H9 (cell line): ENCODE measurements around the gene NINL. TPM values are rescaled to one million over a fixed set of nuclear protein-coding genes. Genes with fewer than 3 reads are reported as not detected.

ENCODE experiments used
- DNase-seq: peaks from one replicate; pipeline ENCODE4 v3.0.0-alpha.2; 2017
- H2AFZ ChIP-seq: one replicate; pipeline ENCODE4 v1.6.1; 2013; ENCODE audit warnings: mild to moderate bottlenecking, low read length, control low read depth, moderate library complexity
- H2AK5ac ChIP-seq: 2 replicates; pipeline ENCODE4 v1.6.1; 2013; ENCODE audit warnings: low read length, control low read depth, mixed read lengths; ENCODE audit not compliant: insufficient read length
- H2BK120ac ChIP-seq: one replicate; pipeline ENCODE4 v1.6.1; 2013; ENCODE audit warnings: low read depth, mild to moderate bottlenecking, low read length, control low read depth, inconsistent platforms; ENCODE audit not compliant: poor library complexity, severe bottlenecking
- H2BK12ac ChIP-seq: 2 replicates; pipeline ENCODE4 v1.6.1; 2013; ENCODE audit warnings: low read length, control low read depth, mixed read lengths, low read depth; ENCODE audit not compliant: insufficient read length
- H2BK15ac ChIP-seq: 2 replicates; pipeline ENCODE4 v1.6.1; 2013; ENCODE audit warnings: low read depth, low read length, control low read depth
- H2BK20ac ChIP-seq: one replicate; pipeline ENCODE4 v1.6.1; 2013; ENCODE audit warnings: low read depth, mild to moderate bottlenecking, low read length, control low read depth, inconsistent platforms; ENCODE audit not compliant: poor library complexity, severe bottlenecking
- H2BK5ac ChIP-seq: 2 replicates; pipeline ENCODE4 v1.6.1; 2013; ENCODE audit warnings: low read length, control low read depth, mixed read lengths; ENCODE audit not compliant: insufficient read length
- H3K14ac ChIP-seq: 2 replicates; pipeline ENCODE4 v1.6.1; 2013; ENCODE audit warnings: low read length, control low read depth; ENCODE audit not compliant: insufficient read depth
- H3K18ac ChIP-seq: 2 replicates; pipeline ENCODE4 v1.6.1; 2013; ENCODE audit warnings: low read depth, mild to moderate bottlenecking, mixed read lengths, low read length, control low read depth; ENCODE audit not compliant: insufficient read length
- H3K23ac ChIP-seq: 2 replicates; pipeline ENCODE4 v1.6.1; 2013; ENCODE audit warnings: low read length, control low read depth, mixed read lengths, low read depth; ENCODE audit not compliant: insufficient read length
- H3K23me2 ChIP-seq: 2 replicates; pipeline ENCODE4 v1.6.1; 2013; ENCODE audit warnings: low read depth, mild to moderate bottlenecking, mixed read lengths, low read length, control low read depth; ENCODE audit not compliant: insufficient read length, poor library complexity, severe bottlenecking
- H3K27ac ChIP-seq: 2 replicates; pipeline ENCODE4 v1.5.1; 2013; ENCODE audit warnings: low read length, control low read depth, mixed read lengths, low read depth; ENCODE audit not compliant: insufficient read length
- H3K27me3 ChIP-seq: 2 replicates; pipeline ENCODE4 v1.6.1; 2013; ENCODE audit warnings: low read length, control low read depth, inconsistent platforms; ENCODE audit not compliant: insufficient read depth
- H3K4ac ChIP-seq: 2 replicates; pipeline ENCODE4 v1.6.1; 2013; ENCODE audit warnings: low read depth, mild to moderate bottlenecking, control low read depth, inconsistent platforms, low read length, moderate library complexity
- H3K4me1 ChIP-seq: 2 replicates; pipeline ENCODE4 v1.6.1; 2013; ENCODE audit warnings: low read length, control low read depth, inconsistent platforms; ENCODE audit not compliant: insufficient read depth
- H3K4me2 ChIP-seq: 2 replicates; pipeline ENCODE4 v1.6.1; 2013; ENCODE audit warnings: low read length, control low read depth, mixed read lengths; ENCODE audit not compliant: insufficient read length, insufficient read depth
- H3K56ac ChIP-seq: 2 replicates; pipeline ENCODE4 v1.6.1; 2013; ENCODE audit warnings: low read depth, mild to moderate bottlenecking, mixed read lengths, low read length, control low read depth; ENCODE audit not compliant: insufficient read length
- H3K79me1 ChIP-seq: 2 replicates; pipeline ENCODE4 v1.6.1; 2013; ENCODE audit warnings: low read depth, mild to moderate bottlenecking, moderate library complexity, low read length, control low read depth, inconsistent platforms; ENCODE audit not compliant: insufficient read depth, poor library complexity, severe bottlenecking
- H3K79me2 ChIP-seq: 2 replicates; pipeline ENCODE4 v1.6.1; 2013; ENCODE audit warnings: low read length, control low read depth, inconsistent platforms; ENCODE audit not compliant: insufficient read depth
- H3K9ac ChIP-seq: 2 replicates; pipeline ENCODE4 v1.6.1; 2013; ENCODE audit warnings: low read length, control low read depth, mixed read lengths; ENCODE audit not compliant: insufficient read length; ENCODE audit errors: extremely low read depth
- H3K9me3 ChIP-seq: one replicate; pipeline ENCODE4 v1.6.1; 2013; ENCODE audit warnings: low read depth, low read length, inconsistent platforms; ENCODE audit not compliant: control insufficient read depth
- H3T11ph ChIP-seq: one replicate; pipeline ENCODE4 v1.6.1; 2013; ENCODE audit warnings: mild to moderate bottlenecking, low read length, control low read depth, inconsistent platforms
- H4K20me1 ChIP-seq: one replicate; pipeline ENCODE4 v1.6.1; 2013; ENCODE audit not compliant: control insufficient read depth, insufficient read length, insufficient read depth
- H4K5ac ChIP-seq: 2 replicates; pipeline ENCODE4 v1.6.1; 2013; ENCODE audit warnings: low read depth, mild to moderate bottlenecking, mixed read lengths, low read length, control low read depth; ENCODE audit not compliant: insufficient read length
- H4K8ac ChIP-seq: replicated peaks from 2 replicates; pipeline ENCODE4 v1.6.1; 2013; ENCODE audit warnings: low read length, control low read depth, mixed read lengths, low read depth; ENCODE audit not compliant: insufficient read length
- H4K91ac ChIP-seq: 2 replicates; pipeline ENCODE4 v1.6.1; 2013; ENCODE audit warnings: low read depth, mild to moderate bottlenecking, moderate library complexity, mixed read lengths, low read length, control low read depth; ENCODE audit not compliant: insufficient read length
- H3K27ac Mint-ChIP-seq, 3 experiments: 2 replicates in 2 of 3; 3 replicates in 1 of 3; pipeline ENCODE4 v1.8.0; 2020 to 2021; ENCODE audit warnings: mixed read lengths in 3 of 3, mild to moderate bottlenecking in 1 of 3, moderate library complexity in 1 of 3
- H3K27me3 Mint-ChIP-seq: 2 replicates; pipeline ENCODE4 v1.8.0; 2021; ENCODE audit warnings: low read depth, mild to moderate bottlenecking, moderate library complexity, mixed read lengths
- H3K36me3 Mint-ChIP-seq, 3 experiments: 2 replicates in 2 of 3; 3 replicates in 1 of 3; pipeline ENCODE4 v1.8.0; 2020 to 2021; ENCODE audit warnings: low read depth in 3 of 3, mixed read lengths in 3 of 3; ENCODE audit not compliant: insufficient read depth in 1 of 3
- H3K4me1 Mint-ChIP-seq, 2 experiments: 2 replicates each; pipeline ENCODE4 v1.8.0; 2020; ENCODE audit warnings: mixed read lengths in 2 of 2
- H3K4me3 Mint-ChIP-seq, 2 experiments: 2 replicates in 1 of 2; 3 replicates in 1 of 2; pipeline ENCODE4 v1.8.0; 2020 to 2021; ENCODE audit warnings: mild to moderate bottlenecking in 2 of 2, mixed read lengths in 2 of 2, moderate library complexity in 1 of 2
- H3K9me3 Mint-ChIP-seq, 2 experiments: 2 replicates in 1 of 2; 3 replicates in 1 of 2; pipeline ENCODE4 v1.8.0; 2020; ENCODE audit warnings: mild to moderate bottlenecking in 2 of 2, mixed read lengths in 2 of 2, moderate library complexity in 1 of 2
- CTCF ChIP-seq: fragments of 200-600 bp; sonication (generic); conservative IDR thresholded peaks from 3 replicates; pipeline ENCODE4 v1.8.0; 2021; ENCODE audit warnings: antibody characterized with exemption, mild to moderate bottlenecking
- WGBS: extraction: QIAGEN DNeasy Blood & Tissue Kit; methylation state at CpG from one replicate; pipeline ENCODE4 v1.1.7; 2013; ENCODE audit warnings: missing lambda C conversion rate, low lambda C conversion rate, mixed read lengths; ENCODE audit not compliant: insufficient read length; ENCODE audit errors: extremely low coverage; 5-methylcytosine and 5-hydroxymethylcytosine counted together
- total RNA-seq: library from RNA; stranded (reverse); gene quantifications from 2 replicates; pipeline ENCODE4 v1.2.1, GENCODE V29; 2021

NINL gene
- total RNA-seq, 1 experiment from 2014 or later, result 34.3 TPM

GRCh38 chr20:25576783-25577530, 8.4 kb downstream of the NINL start:
- Histone ChIP-seq H2AFZ (no peak overlapping the region), H3K79me1 (peaks cover 7% of the 10 kb centered on the region), H2BK20ac (no peak overlapping the region), H4K20me1 (no peaks in the 10 kb centered on the region), H3K56ac (no peak overlapping the region), H4K91ac (no peak overlapping the region), H3K18ac (no peak overlapping the region), H3T11ph (no peak overlapping the region), H4K8ac (no peak overlapping the region), H3K4ac (no peak overlapping the region), H4K5ac (no peak overlapping the region), H2AK5ac (no peak overlapping the region), H3K9ac (no peak overlapping the region), H3K4me1 (no peaks in the 10 kb centered on the region; the same call in 1 of the 2 replicates), H2BK5ac (no peak overlapping the region), H3K23ac (no peak overlapping the region), H2BK120ac (no peak overlapping the region), H3K27ac (no peak overlapping the region), H3K14ac (no peak overlapping the region; the same call in 1 of the 2 replicates), H3K9me3 (no peaks in the 10 kb centered on the region), H3K27me3 (no peaks in the 10 kb centered on the region), H2BK12ac (no peak overlapping the region), H3K4me2 (no peak overlapping the region), H2BK15ac (no peak overlapping the region), H3K23me2 (peaks cover 2% of the 10 kb centered on the region), H3K79me2 (peaks cover 33% of the 10 kb centered on the region; the same call in 1 of the 2 replicates)
- H3K4me3 Mint-ChIP-seq, result no peak overlapping the region
- H3K4me1 Mint-ChIP-seq, result peaks cover 28 to 36% of the 10 kb centered on the region in 2 experiments
- TF ChIP-seq CTCF, result no peak
- H3K36me3 Mint-ChIP-seq, result peaks cover 32 to 40% (median 35%) of the 10 kb centered on the region in 3 experiments
- H3K27ac Mint-ChIP-seq, result no peak overlapping the region; a peak in 1 of 7 replicates
- WGBS, result no CpG with 5 or more reads among the region's 16 CpGs
- no peaks in the 10 kb centered on the region for H3K9me3 Mint-ChIP-seq
- no peaks in the 10 kb centered on the region for H3K27me3 Mint-ChIP-seq
- no peak for DNase-seq
